ENCODE data around the gene ASTN2. TPM values are rescaled to one million over a fixed set of nuclear protein-coding genes. Genes with fewer than 3 reads are reported as not detected.

The ASTN2 gene
- total and polyA plus RNA-seq, 7 donors = 0.60 to 7.5 (median 2.2) TPM

DNA sequence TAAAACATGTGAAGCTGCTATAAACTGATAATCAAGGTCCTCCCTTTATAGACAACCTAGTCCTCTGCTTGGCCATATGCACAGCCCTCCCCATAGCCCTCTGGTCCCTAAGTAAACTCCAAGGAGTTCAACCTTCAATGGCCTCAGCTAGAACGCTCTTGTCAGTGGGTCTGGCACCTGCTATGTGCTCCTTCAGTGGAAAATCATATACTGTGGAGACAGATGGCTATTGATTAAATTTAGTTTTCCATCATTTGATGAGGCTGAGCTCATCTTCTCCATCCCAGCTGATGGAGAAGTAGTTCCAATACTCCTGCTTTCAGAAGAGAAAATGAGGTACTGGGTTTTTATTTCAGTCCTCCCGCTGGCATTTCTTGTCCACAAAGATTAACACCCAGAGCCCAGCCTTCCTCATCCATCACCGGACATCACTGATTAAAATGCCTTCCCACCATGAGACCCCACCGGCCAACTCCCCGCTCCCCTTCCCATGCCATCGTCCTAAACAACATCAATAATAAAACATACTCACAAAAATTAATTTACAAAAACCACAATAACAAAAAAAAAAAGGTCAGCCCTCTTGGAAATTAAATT is 593.1 kb downstream of the ASTN2 start:
- no peaks in the 10 kb centered on the region for H3K27me3 ChIP-seq
- no peaks in the 10 kb centered on the region for H3K9me3 ChIP-seq
- no peak overlapping the region for H3K4me3 ChIP-seq
- H3K4me1 ChIP-seq = no peaks in the 10 kb centered on the region
- intact Hi-C loops (cut with DNase I) = no loop called here
- no peak overlapping the region for H3K27ac ChIP-seq
- no peak for DNase-seq
- no peaks in the 10 kb centered on the region for H3K36me3 ChIP-seq
- WGBS, 2 donors = 91 to 93% methylated on average over 6 of the region's 6 CpGs
- TF ChIP-seq EP300 (IDR thresholded peaks at IDR 0.05) (no peak), POLR2A (IDR thresholded peaks at IDR 0.05) (no peak), POLR2AphosphoS5 (IDR thresholded peaks at IDR 0.05) (no peak), CTCF (IDR thresholded peaks at IDR 0.05) (no peak)

- 66 to 70% methylated on average over 1 of the region's 1 CpG for WGBS, 2 donors
- Histone ChIP-seq H3K27me3 (no peaks in the 10 kb centered on the region), H3K4me1 (no peaks in the 10 kb centered on the region), H3K36me3 (no peaks in the 10 kb centered on the region), H3K4me3 (no peak overlapping the region), H3K27ac (no peak overlapping the region), H3K9me3 (no peaks in the 10 kb centered on the region)
- intact Hi-C loops (cut with DNase I) = no loop called here
- DNase-seq = no peak
- TF ChIP-seq EP300 (IDR thresholded peaks at IDR 0.05) (no peak), CTCF (IDR thresholded peaks at IDR 0.05) (no peak)
Observed at GRCh38 chr9:116819116-116819515, 595.7 kb downstream of the ASTN2 start.

DNA sequence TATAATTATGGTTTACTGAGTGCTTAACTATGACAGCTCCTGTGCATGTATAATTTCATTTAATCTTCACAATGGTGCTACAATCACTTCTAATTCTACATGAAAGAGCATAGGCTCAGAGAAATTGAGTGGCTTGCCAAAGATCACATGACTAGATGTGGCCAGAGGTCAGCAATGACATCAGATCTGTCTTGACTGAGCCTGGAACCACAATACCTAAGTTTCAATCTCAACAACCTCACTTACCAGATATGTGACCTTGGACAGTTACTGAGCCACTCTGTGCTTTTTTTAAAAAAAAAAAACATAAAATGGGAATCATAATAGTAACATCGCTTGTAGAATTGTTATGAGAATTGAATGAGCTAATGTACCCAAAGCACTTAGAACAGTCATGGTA is 597.1 kb downstream of the ASTN2 start:
- no peaks in the 10 kb centered on the region for H3K9me3 ChIP-seq
- H3K27ac ChIP-seq = no peak overlapping the region
- no peaks in the 10 kb centered on the region for H3K36me3 ChIP-seq
- no peaks in the 10 kb centered on the region for H3K27me3 ChIP-seq
- WGBS, 2 donors = 84 to 95% methylated on average over 1 of the region's 1 CpG
- no peak overlapping the region for H3K4me3 ChIP-seq
- H3K4me1 ChIP-seq = no peaks in the 10 kb centered on the region
- intact Hi-C loops (cut with DNase I) = no loop called here
- no peak for DNase-seq
- TF ChIP-seq POLR2A (IDR thresholded peaks at IDR 0.05) (no peak), POLR2AphosphoS5 (IDR thresholded peaks at IDR 0.05) (no peak), CTCF (IDR thresholded peaks at IDR 0.05) (no peak), EP300 (IDR thresholded peaks at IDR 0.05) (no peak)

GRCh38 chr9:116816484-116816883 is 598.4 kb downstream of the ASTN2 start:
- TF ChIP-seq POLR2AphosphoS5 (IDR thresholded peaks at IDR 0.05) = no peak
- TF ChIP-seq POLR2A (IDR thresholded peaks at IDR 0.05) = no peak
- no peak for TF ChIP-seq CTCF (IDR thresholded peaks at IDR 0.05)
- no peak for TF ChIP-seq EP300 (IDR thresholded peaks at IDR 0.05)
- peaks cover 0 to 6% (median 0%) of the 10 kb centered on the region in 3 donors for H3K27me3 ChIP-seq
- H3K9me3 ChIP-seq = no peaks in the 10 kb centered on the region
- DNase-seq = no peak
- WGBS, 2 donors = 85 to 86% methylated on average over 2 of the region's 2 CpGs
- intact Hi-C loops (cut with DNase I) = no loop called here
- H3K4me3 ChIP-seq = no peak overlapping the region
- no peaks in the 10 kb centered on the region for H3K36me3 ChIP-seq
- no peak overlapping the region for H3K27ac ChIP-seq
- no peaks in the 10 kb centered on the region for H3K4me1 ChIP-seq

- no peak for DNase-seq
- no peak overlapping the region for H3K4me3 ChIP-seq
- WGBS, 2 donors = 74 to 86% methylated on average over 1 of the region's 1 CpG
- TF ChIP-seq POLR2AphosphoS5 (IDR thresholded peaks at IDR 0.05) (no peak), CTCF (IDR thresholded peaks at IDR 0.05) (no peak), EP300 (IDR thresholded peaks at IDR 0.05) (no peak), POLR2A (IDR thresholded peaks at IDR 0.05) (no peak)
- H3K9me3 ChIP-seq = no peaks in the 10 kb centered on the region
- intact Hi-C loops (cut with DNase I) = no loop called here
- H3K36me3 ChIP-seq = no peaks in the 10 kb centered on the region
- no peak overlapping the region for H3K27ac ChIP-seq
- H3K27me3 ChIP-seq = peaks cover 0 to 6% (median 0%) of the 10 kb centered on the region in 3 donors
- no peaks in the 10 kb centered on the region for H3K4me1 ChIP-seq
Observed at GRCh38 chr9:116815835-116816234, 599.0 kb downstream of the ASTN2 start.

Data from sigmoid colon (tissue), 7 donors.